Activated T-cell treated with anti-CD3 and anti-CD28 coated beads, Interleukin-2, amount 50 U/mL, for 1 hour (primary cell): Measurements from ENCODE around the gene DNMT1.

Experiments used
- DNase-seq: peaks from one replicate; pipeline ENCODE4 v3.0.0-alpha.2; 2020

Gene DNMT1

GRCh38 chr19:10092648-10093294 is 102.0 kb downstream of the DNMT1 start:
- DNase-seq: no peak

- no peak for DNase-seq
Observed at GRCh38 chr19:10091895-10092641, 102.7 kb downstream of the DNMT1 start.

GRCh38 chr19:10091370-10091687 is 103.4 kb downstream of the DNMT1 start:
- DNase-seq: no peak

- no peak for DNase-seq
Observed at GRCh38 chr19:10089801-10090375, 104.9 kb downstream of the DNMT1 start.

GRCh38 chr19:10088949-10089554 is 105.7 kb downstream of the DNMT1 start:
- DNase-seq: no peak

GRCh38 chr19:10087296-10088061 is 107.3 kb downstream of the DNMT1 start:
- no peak for DNase-seq

- peak; percentile 51 for DNase-seq
Observed at GRCh38 chr19:10086591-10087192, 108.1 kb downstream of the DNMT1 start.

- peak; percentile 89 for DNase-seq
Observed at GRCh38 chr19:10085641-10086590, 108.8 kb downstream of the DNMT1 start, which contains the start of gene SHFL. SHFL (plus strand) TSS chr19:10086317; CDS start chr19:10086428, 111 bp downstream.

GRCh38 chr19:10084803-10085202 is 110.0 kb downstream of the DNMT1 start:
- no peak for DNase-seq

GRCh38 chr19:10083911-10084310 is 110.8 kb downstream of the DNMT1 start:
- no peak for DNase-seq
